CD4-positive, alpha-beta T cell treated with Interleukin-6 at 100 ng/mL for 8 hours (primary cell): ENCODE results near the gene CD207.
A peak's percentile ranks its signal among the peaks of the same experiment; 100 is the strongest.
"Not testable (repeated sequence)": the region's sequence is repeated elsewhere in the genome, so short reads cannot be mapped to it uniquely, and the experiment has no call there.

Experiments
- DNase-seq: peaks from one replicate; pipeline ENCODE4 v3.0.0-alpha.2; 2020; ENCODE audit warnings: mixed read lengths, low spot score

The CD207 gene

DNA sequence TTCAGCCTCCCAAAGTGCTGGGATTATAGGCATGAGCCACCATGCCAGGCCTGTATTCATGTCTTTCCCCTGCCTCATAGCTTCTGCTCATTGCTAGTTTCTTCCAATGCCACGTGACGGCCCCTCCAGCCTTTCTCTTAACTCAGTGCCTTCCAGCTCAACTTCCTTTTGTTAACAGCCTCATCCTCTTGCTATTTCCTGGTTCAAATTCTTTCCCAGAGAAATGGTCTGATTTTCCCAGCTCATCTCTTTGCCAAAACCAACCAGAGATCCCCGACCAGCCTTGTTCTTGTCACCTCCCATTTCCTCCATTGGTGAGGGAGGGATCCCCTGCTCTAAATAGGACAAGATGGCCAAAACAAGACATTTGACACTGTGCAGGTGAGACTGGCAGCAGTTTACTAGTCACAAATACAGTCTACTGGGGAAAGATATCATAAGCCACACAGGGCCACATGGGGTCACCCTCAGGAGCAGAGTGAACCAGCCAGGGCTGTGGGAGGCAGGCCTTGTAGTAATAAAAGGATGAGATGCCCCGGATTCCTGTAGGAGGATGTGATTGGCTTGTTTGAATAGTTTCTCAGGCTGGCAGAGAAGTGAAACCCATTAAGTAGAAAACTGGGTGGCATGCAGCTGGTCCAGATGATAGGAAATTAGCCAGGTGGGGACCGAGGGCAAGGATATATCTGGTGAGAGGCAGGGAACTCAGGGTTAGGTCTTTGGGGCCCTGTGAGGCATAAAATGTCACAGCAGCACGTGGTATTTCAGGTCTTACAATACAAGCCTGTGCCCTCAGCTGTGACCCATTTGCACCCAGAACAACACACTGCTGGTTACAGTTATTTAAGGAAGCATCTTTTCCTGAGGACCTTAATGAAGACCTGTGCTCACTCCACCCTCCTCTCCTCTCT lies 6.4 kb downstream of the CD207 start:
- no peak for DNase-seq

DNA sequence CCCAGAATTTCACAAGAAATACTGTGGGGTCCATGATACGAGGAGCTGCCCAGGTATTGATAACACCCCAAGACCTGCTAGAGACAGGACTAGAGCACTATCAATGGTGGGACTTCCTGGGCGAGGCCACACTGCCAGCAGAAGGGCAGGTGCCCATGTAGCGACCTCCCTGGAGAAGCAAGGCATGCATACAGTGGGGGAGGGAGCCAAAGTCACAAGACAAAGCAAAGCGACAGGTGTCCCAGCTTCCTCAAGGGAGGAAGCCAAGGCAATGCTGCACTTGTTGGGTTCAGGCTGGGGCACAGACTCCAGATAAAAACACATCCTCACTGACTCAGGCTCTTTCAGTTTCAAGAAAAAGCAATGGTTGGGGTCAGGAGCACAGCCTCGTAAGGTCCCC lies 7.5 kb downstream of the CD207 start:
- no peak for DNase-seq

DNA sequence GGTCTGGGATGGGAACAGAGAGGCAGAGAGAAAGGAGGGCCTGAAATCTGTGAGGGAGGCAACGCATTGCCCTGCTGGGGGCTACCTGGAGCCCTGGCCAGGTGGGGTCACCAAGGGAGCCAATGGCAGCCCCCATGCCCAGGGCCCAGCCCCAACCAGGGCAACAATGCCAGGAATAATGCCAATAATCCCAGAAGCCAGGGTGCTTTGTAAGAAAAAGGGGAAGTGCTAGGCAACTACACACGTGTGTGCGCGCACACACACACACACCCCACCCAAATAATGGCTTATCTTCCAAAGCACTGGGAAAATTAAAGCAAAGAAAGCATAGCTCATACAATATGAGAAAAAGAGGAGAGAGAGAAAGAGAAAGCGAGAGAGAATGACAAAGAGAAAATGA lies 8.2 kb downstream of the CD207 start:
- DNase-seq = no peak

DNA sequence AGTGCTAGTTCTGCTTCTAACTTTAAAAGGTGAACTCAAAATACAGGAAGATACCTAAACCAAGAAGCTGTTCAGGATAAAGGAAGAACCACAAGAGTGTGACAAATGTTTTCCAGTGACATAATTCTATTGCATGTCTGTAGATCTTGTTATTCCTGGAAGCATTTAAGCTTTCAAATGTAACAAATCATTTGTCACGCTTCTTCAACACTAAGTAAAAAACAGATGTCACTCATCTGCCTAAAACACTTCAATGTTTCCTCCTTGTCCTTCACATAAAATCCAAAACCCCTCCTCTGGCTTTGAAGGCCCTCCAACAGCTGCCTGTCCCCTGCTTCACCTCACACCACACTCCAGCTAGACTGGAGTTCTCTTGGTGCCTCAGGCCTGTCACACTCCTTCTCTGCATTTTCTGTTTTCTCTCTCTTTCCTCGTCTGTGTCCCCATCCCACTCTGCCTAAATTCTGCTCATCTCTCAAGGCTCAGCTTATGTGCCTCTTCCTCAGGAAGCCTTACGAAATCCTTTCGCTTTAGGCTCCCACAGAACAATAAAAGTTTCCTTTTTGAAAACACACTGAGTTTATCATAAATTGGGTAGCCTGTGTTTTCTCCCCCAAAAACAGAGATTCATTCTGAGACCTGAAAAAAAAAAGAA lies 8.8 kb downstream of the CD207 start:
- no peak for DNase-seq

DNA sequence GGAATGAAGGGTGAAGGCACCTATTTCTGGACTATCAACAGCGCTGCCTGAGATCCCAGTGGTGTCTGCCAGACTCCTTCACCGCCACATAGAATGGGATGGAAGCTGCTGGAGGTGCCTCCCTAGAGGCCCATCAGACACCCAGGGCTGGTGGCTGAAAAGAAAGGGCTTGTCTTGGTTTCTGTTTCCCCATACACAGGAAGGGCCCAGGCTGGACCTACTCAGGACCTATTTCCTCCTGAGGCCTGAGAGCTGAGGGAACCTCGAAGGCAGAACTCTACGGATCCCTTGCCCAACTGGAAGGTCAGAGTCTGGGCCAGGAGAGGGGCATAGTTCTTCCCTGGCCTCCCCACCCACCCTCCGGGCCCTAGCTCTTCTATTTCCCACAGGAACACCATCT lies 12.4 kb downstream of the CD207 start:
- no peak for DNase-seq

DNA sequence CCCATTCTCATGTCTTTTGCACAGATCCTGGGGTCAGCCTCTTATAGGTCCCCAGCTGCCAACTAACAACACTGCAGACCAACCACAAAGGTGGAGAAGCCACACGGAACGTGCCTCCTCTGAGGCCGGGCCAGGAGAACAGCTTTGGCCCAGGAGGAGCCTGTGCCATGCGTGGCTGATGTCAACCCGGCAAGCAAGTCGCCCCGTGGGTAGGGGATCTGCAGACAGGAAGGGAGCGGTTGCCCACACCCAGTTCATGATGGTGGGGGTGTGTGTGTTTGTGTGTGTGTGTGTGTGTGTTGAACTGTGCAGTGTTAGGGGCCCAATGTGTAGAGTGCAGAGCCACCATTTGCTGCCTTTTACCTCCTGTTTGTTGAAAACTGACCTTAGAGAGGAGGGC lies 12.8 kb downstream of the CD207 start:
- DNase-seq = peak; percentile 5

DNA sequence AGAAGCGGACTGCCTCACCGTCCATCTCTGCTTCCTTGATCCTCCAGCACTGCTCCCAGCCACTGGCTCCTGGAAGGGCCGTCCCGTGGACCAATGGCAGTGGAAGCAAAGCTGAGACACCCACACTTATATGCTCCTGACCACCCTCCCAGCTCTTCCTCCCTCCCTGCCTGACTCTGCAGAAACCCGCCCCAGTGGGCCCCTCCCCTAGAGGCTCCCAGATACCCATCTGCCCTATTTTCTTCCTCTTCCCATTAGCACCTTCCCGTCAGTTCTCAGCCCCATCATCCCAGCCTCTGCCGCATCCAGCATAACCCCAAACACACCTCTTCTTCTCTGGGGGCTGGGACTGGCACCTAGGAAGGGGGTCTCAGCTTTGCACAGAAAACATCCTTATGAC lies 15.1 kb downstream of the CD207 start, which contains the start of gene CLEC4F:
Gene CLEC4F (minus strand): TSS at position 101 of the 400 bp plus-strand sequence. CDS start 76 bp downstream, at position 25.
- no peak for DNase-seq

DNA sequence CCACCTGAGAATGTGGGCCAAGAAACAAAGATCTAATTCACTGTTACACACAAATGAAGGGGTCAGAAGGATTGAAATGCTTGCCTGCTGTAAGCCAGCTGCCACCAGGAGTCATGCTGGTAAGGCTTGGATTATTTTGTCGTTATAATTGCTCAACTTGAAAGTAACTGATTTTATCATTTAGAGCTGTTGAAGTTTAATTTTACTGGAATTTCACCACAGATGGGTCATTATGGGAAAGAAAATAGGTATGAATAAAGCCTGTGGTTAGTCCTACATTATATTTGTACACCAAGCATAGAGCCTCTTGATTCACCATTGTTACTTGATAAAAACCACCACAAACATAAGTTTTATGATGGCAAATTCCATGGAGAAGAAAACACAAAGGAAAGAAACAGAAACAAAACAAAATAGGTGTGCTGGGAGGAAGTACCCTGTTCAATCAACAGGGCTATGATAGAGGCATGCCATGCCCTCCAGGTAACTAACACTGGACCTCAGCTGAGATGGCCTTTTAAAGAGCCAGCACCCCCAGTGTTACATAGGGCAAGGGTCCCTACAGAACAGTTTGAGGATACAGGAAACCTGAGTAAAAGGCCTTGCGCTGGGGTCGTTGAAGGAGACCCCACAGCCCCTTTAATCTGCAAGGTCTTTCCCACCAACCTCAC lies 18.2 kb downstream of the CD207 start:
- DNase-seq = no peak

DNA sequence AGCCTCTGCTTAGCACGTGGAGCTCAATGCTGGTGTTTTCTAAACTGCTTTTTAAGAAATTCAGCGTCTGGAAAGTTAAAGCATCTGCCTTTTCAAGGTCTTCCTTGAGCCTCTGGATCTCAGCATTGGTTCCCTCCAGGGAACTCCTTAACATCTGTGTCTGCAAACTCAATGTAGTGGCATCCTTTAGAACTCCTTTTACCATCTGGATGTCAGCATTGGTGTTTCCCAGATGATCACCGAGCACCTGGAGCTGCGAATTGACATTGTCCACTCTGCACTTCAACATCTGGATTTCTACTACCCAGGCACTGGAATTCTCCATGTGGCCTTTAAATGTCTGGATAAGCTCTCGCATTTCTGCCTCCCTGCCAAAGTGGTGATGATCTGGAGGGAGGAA lies 18.9 kb downstream of the CD207 start:
- DNase-seq = no peak

DNA sequence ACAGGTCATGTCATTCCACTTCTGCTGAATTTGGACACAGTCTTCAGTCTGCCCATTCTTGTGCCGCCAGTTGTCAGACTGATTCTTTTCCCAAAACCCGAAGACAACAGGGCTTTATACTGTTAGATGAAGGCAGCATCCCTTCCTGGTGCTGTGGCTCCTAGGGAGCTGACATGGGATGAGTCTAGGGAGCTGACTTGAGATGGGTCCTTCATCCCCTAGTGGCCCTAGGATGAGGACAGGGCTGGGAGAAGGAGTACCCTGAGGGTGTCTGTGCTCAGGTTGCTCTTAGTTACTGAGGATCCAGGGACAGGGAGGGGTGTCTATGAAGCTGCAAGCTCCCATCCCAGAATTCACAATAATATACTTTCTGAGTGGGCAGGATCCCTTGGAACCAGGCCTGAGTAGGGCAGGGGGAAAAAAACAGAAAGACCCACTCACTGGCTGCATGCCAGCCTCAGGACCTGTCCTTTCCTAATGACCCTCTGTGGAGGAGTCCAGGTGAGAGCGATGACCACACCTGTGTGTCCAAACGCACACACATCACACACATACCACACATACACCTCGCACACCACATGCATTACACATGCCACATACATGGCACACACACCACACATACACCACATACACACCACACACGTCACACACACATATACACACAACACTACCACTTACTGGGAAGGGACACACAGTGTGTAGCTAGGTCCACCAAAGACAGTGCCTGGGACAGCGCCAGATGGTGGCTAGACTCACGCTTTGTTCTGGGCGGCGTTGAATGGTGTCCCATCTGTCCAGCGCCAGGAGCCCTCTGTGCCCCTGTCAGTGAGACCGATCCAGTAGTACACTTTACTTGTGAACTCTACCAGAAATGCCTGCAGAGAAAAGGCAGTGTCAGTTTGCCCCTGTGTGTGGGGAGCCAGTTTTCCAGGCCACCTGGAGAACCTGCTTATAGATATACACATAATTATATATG lies 26.3 kb downstream of the CD207 start:
- no peak for DNase-seq

DNA sequence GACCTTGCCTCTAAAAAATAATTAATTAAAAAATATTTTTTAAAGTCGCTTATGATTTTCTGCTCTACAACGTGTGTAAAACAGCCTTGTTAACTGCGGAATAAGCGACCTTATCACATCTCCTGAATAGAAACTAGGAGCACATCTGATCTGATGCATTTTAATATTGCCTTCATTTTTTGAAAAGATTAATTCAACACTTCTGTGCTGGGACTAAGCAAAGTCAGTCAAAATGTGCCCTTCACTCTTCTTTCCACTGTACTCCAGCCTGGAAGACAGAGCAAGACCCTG lies 27.8 kb downstream of the CD207 start:
- no peak for DNase-seq

DNA sequence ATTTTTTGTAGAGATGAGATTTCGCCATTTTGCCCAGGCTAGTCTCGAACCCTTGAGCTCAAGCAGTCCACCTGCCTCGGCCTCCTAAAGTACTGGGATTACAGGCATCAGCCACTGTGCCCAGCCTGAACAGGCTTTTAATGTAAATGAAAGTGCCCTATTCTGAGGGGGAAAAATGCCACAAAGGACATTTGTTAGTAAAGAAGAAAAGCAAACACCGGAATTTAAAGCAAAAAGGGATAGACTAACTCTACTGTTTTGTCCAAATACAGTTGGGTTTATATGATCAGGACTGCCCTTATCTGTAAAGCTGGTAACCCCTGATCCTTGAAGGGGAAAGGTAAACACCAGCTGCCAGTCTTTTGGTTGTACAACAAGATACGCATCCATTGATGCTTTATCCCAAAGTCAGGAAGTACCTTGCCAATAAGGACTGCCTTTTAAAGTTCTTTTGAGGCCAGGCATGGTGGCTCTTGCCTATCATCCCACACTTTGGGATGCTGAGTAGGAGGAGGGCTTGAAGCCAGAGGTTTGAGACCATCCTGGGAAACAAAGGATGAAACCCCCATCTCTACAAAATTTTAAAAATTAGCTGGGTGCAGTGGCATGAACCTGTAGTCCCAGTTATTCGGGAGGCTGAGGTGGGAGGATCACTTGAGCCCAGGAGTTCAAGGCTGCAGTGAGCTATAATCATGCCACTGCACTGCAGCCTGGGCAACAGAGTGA lies 28.4 kb downstream of the CD207 start:
- DNase-seq = no peak

DNA sequence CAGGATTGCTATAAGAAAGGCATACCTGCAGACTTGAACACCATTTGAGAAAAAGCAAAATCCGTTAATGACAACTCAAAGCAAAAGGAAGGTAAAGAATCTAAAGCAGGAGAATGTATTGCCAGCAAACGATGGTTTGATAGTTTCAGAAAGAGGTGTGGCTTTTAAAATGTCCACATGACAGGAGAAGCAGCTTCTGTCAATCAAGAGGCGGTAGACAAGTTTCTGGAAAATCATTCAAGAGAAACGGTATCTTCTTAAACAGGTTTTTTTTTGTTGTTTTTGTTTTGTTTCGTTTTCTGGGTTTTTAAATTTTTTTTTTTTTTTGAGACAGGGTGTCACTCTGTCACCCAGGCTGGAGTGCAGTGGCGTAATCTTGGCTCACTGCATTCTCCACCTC lies 29.0 kb downstream of the CD207 start:
- no peak for DNase-seq

DNA sequence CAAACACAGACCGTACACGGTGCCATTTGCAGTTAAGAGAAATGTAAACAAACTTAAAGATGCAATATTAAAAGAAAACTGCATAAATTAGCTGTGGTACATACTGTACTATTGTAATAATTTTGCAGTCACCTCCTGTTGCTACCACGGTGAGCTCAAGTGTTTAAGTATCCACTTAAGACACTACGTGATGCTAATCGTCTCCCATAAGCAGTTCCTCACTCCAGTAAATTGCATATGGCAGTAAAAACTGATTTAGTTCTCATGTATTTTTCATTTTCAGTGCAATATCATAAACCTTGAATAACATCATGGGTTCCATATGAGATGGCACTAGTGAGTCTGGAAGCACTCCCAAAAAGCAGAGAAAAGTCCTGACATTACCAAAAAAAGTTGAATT lies 29.6 kb downstream of the CD207 start:
- no peak for DNase-seq

DNA sequence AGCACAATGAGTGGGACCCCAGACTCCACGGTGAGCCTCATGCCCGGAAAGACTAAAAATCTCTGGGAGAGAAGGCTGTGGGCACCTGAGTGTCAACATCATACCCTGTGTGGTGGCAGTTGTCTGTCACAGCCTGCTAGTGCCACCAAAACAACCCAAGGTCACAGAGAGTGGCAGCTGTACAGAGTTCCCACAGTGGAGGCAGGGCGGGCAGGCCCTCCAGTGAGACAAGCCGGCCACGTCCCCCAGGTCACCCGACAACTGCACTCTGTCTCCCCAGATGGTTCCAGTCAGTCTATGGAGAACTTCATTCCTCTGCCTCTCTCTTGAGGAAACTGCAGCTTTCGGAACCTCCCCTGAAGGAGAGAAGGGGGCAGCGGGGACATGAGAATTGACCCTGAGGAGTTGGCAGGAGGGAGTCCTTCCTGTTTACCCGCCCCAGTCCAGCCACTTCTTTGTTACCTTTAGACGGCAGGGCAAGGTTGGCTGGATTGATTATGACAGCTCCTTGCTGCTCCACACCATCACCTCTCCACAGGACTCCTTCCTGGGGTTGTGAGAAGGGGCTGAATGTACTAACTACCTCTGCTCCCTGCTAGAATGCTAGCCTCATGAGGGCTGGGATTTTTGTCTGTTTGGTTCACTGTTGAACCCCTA lies 33.9 kb downstream of the CD207 start:
- DNase-seq = no peak

DNA sequence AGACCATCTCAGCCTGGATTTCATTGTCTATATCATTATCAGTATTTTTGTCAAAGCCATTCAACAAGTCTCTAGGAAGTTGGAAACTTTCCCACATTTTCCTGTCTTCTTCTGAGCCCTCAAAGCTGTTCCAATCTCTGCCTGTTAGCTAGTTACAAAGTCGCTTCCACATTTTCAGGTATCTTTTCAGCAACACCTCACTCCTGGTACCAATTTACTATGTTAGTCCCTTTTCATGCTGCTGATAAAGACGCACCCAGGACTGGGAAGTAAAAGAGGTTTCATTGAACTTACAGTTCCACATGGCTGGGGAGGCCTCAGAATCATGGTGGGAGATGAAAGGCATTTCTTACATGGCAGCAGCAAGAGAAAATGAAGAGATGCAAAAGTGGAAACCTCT lies 35.9 kb downstream of the CD207 start:
- no peak for DNase-seq

DNA sequence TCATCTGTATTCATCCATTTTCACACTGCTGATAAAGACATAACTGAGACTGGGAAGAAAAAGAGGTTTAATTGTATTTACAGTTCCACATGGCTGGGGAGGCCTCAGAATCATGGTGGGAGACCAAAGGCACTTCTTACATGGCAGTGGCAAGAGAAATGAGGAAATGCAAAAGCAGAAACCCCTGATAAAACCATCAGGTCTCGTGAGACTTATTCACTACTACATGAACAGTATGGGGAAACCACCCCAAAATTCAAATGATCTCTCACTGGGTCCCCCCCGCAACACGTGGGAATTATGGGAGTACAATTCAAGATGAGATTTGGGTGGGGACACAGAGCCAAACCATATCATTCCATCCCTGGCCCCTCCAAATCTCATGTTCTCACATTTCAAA lies 37.6 kb downstream of the CD207 start:
- not testable (repeated sequence) for DNase-seq

DNA sequence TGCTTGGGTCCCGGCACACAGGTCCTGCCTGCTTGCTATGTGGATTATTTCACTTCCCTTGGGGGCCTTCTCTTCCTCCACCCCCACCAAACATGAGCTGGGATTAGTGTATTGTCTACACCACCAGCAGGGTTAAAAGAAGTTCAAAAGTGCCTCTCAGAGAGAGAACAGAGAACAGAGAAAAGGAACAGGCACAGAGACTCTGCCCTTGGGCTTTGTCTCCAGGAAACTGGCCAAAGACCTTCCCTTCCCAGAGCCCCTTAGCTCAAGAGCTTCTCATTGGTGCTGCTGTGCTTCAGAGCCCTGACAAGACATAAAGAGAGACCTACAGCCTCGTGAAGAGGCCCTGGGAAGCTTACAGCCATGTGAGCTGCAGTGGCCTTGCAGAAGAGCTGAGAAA lies 38.1 kb downstream of the CD207 start:
- DNase-seq = no peak

DNA sequence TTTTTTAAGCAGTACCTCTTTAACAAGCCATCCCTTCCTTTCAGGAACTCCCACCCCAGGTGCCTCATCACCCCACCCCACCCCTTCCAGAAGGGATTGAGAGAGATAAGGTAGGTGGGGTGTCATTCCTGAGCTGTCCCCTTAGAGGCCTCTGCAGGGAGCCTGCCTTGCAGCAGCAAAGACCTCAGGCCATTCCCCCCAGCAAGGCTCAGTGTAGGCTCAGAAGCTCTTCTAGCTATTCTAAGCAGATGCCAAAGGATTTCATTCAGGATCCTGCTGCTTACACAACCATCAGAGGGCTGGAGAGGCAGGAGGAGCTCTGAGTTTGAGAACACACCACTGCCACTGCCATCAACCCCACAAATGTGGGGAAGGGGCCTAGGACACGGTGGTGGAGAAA lies 39.4 kb downstream of the CD207 start:
- DNase-seq = no peak

DNA sequence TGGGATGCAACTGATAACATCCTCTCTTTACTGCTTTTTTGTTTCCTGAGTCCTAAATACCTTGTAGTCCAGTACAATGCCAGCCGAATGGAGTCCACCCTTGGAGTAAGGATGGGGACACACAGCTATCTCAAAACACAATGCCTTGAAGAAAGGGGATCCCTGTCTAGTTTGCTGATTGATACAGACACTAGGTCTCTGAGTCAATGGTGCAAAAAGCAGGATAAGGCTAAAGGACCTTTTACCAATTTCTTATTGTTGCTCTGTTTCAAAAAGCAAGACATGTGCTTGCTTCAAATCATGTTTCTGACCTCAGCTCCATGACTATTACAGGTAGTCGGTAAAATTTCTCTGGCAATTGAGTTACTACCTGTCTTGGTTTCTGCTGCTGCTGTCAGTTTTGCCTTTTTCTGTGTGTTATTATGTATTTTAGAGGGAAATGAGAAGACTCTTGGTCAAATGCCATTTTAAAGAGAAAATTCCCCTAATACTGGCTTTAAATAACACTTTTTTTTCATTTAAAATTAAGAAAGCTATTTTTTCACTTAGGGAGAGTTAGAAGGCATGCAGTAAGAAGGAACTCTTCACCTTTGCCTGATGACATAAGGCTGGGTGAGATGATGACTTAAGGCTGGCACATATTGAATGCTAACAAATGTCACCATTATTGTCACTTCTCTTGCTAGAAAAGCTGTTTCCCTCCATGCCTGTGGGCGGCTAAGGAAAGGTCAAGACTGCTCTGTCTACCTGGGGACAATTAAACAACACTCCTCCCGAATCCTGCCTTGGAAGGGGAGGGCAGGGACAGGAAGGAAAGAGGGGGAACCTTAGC lies 40.2 kb downstream of the CD207 start:
- DNase-seq = no peak
